Activated T-cell treated with anti-CD3 and anti-CD28 coated beads, Interleukin-2, amount 50 U/mL, for 24 hours (primary cell): ENCODE data around the gene AGER.

Experiments used
- DNase-seq: peaks from one replicate; pipeline ENCODE4 v3.0.0-alpha.2; 2020
- H3K27ac Mint-ChIP-seq: 2 replicates; pipeline ENCODE4 v1.8.0; 2020; ENCODE audit warnings: mild to moderate bottlenecking, mixed read lengths
- H3K27me3 Mint-ChIP-seq: 2 replicates; pipeline ENCODE4 v1.8.0; 2020; ENCODE audit warnings: mixed read lengths
- H3K36me3 Mint-ChIP-seq: 2 replicates; pipeline ENCODE4 v1.8.0; 2020; ENCODE audit warnings: low read depth, mixed read lengths
- H3K4me1 Mint-ChIP-seq: 2 replicates; pipeline ENCODE4 v1.8.0; 2020; ENCODE audit warnings: low read depth, mixed read lengths
- H3K4me3 Mint-ChIP-seq: 2 replicates; pipeline ENCODE4 v1.8.0; 2020; ENCODE audit warnings: mild to moderate bottlenecking, moderate library complexity, mixed read lengths
- H3K9me3 Mint-ChIP-seq: 2 replicates; pipeline ENCODE4 v1.8.0; 2020; ENCODE audit warnings: mixed read lengths

Gene AGER

GRCh38 chr6:32174416-32174815 lies 9.6 kb downstream of the AGER start:
- no peaks in the 10 kb centered on the region for H3K9me3 Mint-ChIP-seq
- H3K36me3 Mint-ChIP-seq: peaks cover 31% of the 10 kb centered on the region
- no peaks in the 10 kb centered on the region for H3K27me3 Mint-ChIP-seq
- H3K27ac Mint-ChIP-seq: no peak overlapping the region
- peaks cover 56% of the 10 kb centered on the region for H3K4me1 Mint-ChIP-seq
- no peak for DNase-seq
- H3K4me3 Mint-ChIP-seq: peak overlapping the region; percentile 94

GRCh38 chr6:32173051-32173727 lies 10.9 kb downstream of the AGER start:
- H3K9me3 Mint-ChIP-seq: no peaks in the 10 kb centered on the region
- peak overlapping the region; percentile 20 for H3K27ac Mint-ChIP-seq
- H3K4me3 Mint-ChIP-seq: no peak overlapping the region
- H3K36me3 Mint-ChIP-seq: peaks cover 31% of the 10 kb centered on the region
- no peaks in the 10 kb centered on the region for H3K27me3 Mint-ChIP-seq
- peaks cover 47% of the 10 kb centered on the region for H3K4me1 Mint-ChIP-seq
- DNase-seq: no peak

- Mint-ChIP-seq H3K27ac (no peak overlapping the region), H3K4me3 (no peak overlapping the region), H3K9me3 (no peaks in the 10 kb centered on the region), H3K27me3 (no peaks in the 10 kb centered on the region), H3K36me3 (peaks cover 48% of the 10 kb centered on the region), H3K4me1 (peaks cover 33% of the 10 kb centered on the region)
- DNase-seq: peak; percentile 15
These were observed 12.8 kb downstream of the AGER start for GRCh38 chr6:32171234-32171633.

GRCh38 chr6:32170294-32170693 lies 13.8 kb downstream of the AGER start:
- no peak overlapping the region for H3K27ac Mint-ChIP-seq
- DNase-seq: peak; percentile 19
- H3K36me3 Mint-ChIP-seq: peaks cover 56% of the 10 kb centered on the region
- H3K4me3 Mint-ChIP-seq: no peak overlapping the region
- no peaks in the 10 kb centered on the region for H3K9me3 Mint-ChIP-seq
- no peaks in the 10 kb centered on the region for H3K27me3 Mint-ChIP-seq
- H3K4me1 Mint-ChIP-seq: peaks cover 30% of the 10 kb centered on the region

- DNase-seq: no peak
- H3K4me1 Mint-ChIP-seq: peaks cover 18% of the 10 kb centered on the region
- H3K27ac Mint-ChIP-seq: no peak overlapping the region
- H3K36me3 Mint-ChIP-seq: peaks cover 60% of the 10 kb centered on the region
- H3K4me3 Mint-ChIP-seq: no peak overlapping the region
- H3K9me3 Mint-ChIP-seq: no peaks in the 10 kb centered on the region
- no peaks in the 10 kb centered on the region for H3K27me3 Mint-ChIP-seq
These were observed 15.1 kb downstream of the AGER start for GRCh38 chr6:32168807-32169591.

DNA sequence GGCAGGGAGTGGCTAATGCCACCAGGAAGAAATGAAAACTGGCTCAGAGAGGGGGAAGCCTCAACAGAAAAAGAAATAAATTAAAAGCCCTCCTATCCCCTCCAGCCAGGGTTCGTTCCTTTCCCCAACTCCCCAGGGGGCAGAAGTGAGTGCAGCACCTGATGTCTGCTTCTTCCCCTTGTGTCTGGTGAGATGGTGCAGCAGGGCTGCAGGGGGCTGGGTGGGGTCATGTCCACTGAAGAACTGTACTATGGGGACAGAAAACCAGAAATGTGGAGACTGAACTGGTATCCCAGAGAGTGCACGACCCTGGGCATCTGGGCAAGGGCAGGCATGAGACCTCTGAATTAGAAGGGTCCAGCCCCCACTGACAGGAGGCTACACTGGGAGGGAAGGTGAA lies 15.7 kb downstream of the AGER start:
- no peak overlapping the region for H3K4me3 Mint-ChIP-seq
- H3K27me3 Mint-ChIP-seq: no peaks in the 10 kb centered on the region
- H3K27ac Mint-ChIP-seq: peak overlapping the region; percentile 23
- peaks cover 11% of the 10 kb centered on the region for H3K4me1 Mint-ChIP-seq
- no peaks in the 10 kb centered on the region for H3K9me3 Mint-ChIP-seq
- peak; percentile 14 for DNase-seq
- H3K36me3 Mint-ChIP-seq: peaks cover 63% of the 10 kb centered on the region

GRCh38 chr6:32167761-32168262 lies 16.2 kb downstream of the AGER start:
- Mint-ChIP-seq H3K4me3 (no peak overlapping the region), H3K4me1 (peaks cover 6% of the 10 kb centered on the region), H3K27ac (peak overlapping the region; percentile 45), H3K36me3 (peaks cover 68% of the 10 kb centered on the region), H3K27me3 (no peaks in the 10 kb centered on the region), H3K9me3 (no peaks in the 10 kb centered on the region)
- DNase-seq: no peak

DNA sequence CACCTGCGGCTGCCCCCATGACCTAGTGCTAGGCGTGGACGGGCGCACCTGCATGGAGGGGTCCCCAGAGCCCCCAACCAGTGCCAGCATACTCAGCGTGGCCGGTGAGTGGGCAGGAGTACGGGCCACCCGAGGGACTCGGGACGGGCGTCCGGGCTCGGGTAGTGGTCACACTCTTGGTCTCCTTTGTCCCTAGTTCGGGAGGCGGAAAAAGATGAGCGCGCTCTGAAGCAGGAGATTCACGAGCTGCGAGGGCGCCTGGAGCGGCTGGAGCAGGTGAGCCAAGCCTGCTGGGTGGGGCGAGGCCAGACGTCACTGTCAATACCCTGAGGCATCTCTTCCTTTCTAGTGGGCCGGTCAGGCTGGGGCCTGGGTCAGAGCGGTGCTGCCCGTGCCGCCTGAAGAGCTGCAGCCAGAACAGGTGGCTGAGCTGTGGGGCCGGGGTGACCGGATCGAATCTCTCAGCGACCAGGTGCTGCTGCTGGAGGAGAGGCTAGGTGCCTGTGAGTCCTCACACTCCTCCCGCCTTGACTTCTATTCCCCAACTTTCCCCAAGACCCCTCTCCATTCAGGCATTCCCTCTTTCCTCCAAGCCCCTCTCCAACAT lies 16.8 kb downstream of the AGER start:
- Mint-ChIP-seq H3K4me3 (no peak overlapping the region), H3K36me3 (peaks cover 74% of the 10 kb centered on the region), H3K27me3 (no peaks in the 10 kb centered on the region), H3K27ac (peak overlapping the region; percentile 45), H3K4me1 (peaks cover 3% of the 10 kb centered on the region), H3K9me3 (no peaks in the 10 kb centered on the region)
- no peak for DNase-seq

DNA sequence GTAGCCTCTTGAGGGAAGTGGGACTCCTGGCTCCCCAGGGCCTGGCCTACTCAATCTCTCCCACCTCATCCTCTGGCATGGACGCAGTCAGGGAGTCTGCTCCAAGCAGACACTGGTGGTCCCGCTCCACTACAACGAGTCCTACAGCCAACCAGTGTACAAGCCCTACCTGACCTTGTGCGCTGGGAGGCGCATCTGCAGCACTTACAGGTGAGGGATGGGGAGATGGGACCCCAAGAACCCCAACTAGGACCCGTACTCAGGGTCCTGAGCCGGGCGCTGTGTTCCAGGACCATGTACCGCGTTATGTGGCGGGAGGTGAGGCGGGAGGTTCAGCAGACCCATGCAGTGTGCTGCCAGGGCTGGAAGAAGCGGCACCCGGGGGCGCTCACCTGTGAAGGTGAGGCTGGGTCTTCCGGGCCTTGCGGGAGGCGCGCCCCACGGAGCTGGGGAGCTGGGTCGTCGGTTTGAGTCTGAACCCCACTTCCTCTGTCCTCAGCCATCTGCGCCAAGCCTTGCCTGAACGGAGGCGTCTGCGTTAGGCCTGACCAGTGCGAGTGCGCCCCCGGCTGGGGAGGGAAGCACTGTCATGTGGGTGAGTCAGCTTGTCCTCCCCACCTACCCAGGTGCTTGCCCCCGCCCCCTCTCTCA lies 17.5 kb downstream of the AGER start:
- Mint-ChIP-seq H3K4me3 (no peak overlapping the region), H3K36me3 (peaks cover 77% of the 10 kb centered on the region), H3K4me1 (peaks cover 3% of the 10 kb centered on the region), H3K27ac (no peak overlapping the region), H3K9me3 (no peaks in the 10 kb centered on the region), H3K27me3 (no peaks in the 10 kb centered on the region)
- no peak for DNase-seq

DNA sequence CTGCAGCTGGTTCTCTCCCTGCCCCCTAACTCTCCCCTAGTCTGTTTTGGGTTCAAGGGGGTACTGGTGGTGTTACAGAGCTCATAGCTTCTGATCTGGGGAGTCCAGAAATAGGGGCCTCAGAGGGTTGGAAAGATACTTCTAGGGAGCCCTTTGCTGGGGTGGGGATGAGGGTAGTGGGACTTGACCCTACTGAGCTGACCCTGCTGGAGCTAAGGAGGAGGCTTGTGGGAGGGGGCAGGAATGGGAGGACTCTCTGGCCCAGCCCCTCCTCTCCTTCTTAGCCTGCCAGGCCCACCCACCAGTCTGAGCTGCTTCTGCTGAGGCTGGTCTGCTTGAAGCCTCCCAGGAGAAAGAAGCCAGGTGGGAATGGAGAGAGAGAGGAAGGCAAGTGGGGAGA lies 19.8 kb downstream of the AGER start, which contains the start of gene EGFL8:
EGFL8 (plus strand) TSS at position 301 of the 400 bp plus-strand sequence. CDS start 1,571 bp downstream, outside the sequence.
- H3K4me3 Mint-ChIP-seq: no peak within 1 kb of the TSS
- H3K27ac Mint-ChIP-seq: no peak within 1 kb of the TSS
- no peaks in the 10 kb centered on the region for H3K27me3 Mint-ChIP-seq
- DNase-seq: no peak
- H3K36me3 Mint-ChIP-seq: peaks cover 60% of the 10 kb centered on the region
- no peaks in the 10 kb centered on the region for H3K4me1 Mint-ChIP-seq
- no peaks in the 10 kb centered on the region for H3K9me3 Mint-ChIP-seq

GRCh38 chr6:32163559-32164258 lies 20.3 kb downstream of the AGER start:
- Mint-ChIP-seq H3K36me3 (peaks cover 55% of the 10 kb centered on the region), H3K9me3 (no peaks in the 10 kb centered on the region), H3K27me3 (no peaks in the 10 kb centered on the region), H3K27ac (no peak overlapping the region), H3K4me3 (no peak overlapping the region), H3K4me1 (no peaks in the 10 kb centered on the region)
- no peak for DNase-seq

DNA sequence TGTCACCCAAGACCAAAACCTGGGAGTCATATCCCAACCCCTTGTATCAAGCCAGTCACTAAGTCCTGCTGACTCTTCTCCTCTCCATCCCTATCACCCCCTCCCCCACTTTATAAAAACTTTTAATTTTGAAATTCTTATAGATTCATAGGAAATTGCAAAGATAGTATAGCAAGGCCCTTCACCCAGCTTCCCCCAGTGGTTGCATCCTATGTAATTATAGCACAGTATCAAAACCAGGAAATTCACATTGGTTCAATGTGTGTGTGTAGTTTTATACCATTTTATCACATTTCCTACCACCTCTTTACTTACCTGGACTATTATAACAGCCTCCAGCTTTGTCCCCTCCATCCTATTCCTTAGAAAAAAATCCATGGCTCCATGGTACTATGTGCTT lies 26.0 kb downstream of the AGER start:
- H3K4me1 Mint-ChIP-seq: peaks cover 22% of the 10 kb centered on the region
- no peaks in the 10 kb centered on the region for H3K27me3 Mint-ChIP-seq
- no peak overlapping the region for H3K4me3 Mint-ChIP-seq
- H3K27ac Mint-ChIP-seq: no peak overlapping the region
- no peaks in the 10 kb centered on the region for H3K9me3 Mint-ChIP-seq
- peaks cover 53% of the 10 kb centered on the region for H3K36me3 Mint-ChIP-seq
- DNase-seq: no peak

- H3K27me3 Mint-ChIP-seq: no peaks in the 10 kb centered on the region
- H3K36me3 Mint-ChIP-seq: peaks cover 41% of the 10 kb centered on the region
- no peak for DNase-seq
- no peak overlapping the region for H3K4me3 Mint-ChIP-seq
- peaks cover 34% of the 10 kb centered on the region for H3K4me1 Mint-ChIP-seq
- H3K9me3 Mint-ChIP-seq: no peaks in the 10 kb centered on the region
- no peak overlapping the region for H3K27ac Mint-ChIP-seq
These were observed 27.2 kb downstream of the AGER start for GRCh38 chr6:32156891-32157290.
